GOT3 (cell line): Measurements from ENCODE around the gene CDC42BPB.

ENCODE experiments used
- DNase-seq: peaks from one replicate; lab custom pipeline; 2025; ENCODE audit warnings: mixed read lengths; lab: John Stamatoyannopoulos, UW

CDC42BPB gene

DNA sequence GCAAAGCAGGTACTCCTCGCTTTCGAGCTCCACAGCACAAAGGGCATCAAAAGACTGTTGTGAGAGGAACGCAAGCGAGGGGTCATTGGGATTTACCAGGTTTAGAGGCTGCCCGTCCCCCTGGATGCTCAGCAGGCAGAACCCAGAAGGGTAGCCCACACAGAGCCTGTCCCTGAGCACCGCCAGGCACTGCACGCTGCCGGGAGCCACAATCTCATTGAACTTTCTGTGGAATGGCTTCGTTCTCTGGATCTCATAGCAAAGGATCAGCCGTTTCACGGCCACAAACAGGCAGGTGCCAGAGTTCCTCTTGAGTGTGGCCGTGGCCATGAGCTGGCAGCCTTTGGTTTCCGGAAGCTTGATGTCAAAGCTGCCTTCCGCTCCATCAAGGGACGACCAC, 113.4 kb downstream of the CDC42BPB start:
- no peak for DNase-seq

DNA sequence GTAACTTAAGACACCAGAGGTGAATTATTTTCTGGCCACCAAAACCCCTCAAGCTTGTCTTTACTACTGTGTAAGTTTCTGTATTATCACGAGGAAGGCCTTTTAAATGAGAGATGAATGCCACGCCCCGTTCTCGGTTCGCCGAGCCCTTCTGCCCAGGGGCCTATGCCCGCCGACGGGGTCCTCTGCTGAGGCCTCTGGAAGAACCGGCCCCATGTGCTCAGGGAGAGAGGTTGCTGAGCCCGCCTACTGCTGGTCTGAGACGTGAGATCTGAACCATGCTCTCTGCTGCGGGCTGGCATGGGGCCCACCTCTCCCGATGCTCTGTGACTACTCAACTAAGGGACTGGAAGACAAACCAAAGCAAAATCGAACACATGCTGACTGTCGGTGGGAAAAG, 113.9 kb downstream of the CDC42BPB start:
- DNase-seq = no peak

GRCh38 chr14:102942069-102942468, 115.3 kb downstream of the CDC42BPB start:
- DNase-seq = no peak

GRCh38 chr14:102941419-102942011, 115.8 kb downstream of the CDC42BPB start:
- DNase-seq = no peak

DNA sequence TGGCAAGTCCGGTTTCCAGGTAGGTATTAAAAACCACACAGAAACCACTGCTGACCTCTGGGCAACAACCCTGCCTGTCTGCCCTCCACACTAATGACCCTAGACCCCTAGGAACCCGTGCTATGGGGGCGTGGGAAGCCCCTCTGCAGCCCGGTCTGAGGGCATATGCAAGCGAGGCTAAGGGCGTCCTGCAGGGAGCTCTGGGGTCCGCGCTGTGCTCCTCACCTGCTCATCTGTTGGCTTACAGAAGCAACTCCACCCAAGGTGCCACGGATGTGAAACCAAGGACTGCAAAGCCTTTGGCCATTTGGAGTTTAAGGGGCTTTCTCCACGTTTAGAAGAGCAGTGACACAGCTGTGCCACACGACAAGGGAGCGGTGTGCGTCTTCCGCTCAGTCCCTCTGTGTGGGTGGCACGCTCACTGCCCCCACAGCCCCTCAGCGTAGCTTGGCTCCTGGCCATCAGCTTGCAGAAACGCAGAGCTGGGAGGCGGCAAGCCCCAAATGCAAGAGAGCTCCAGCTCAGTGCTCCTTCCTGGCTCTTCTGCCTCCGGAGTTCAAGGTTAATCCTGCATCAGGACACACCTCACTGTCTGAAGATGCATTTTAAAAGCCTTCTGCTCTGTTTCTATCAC, 116.5 kb downstream of the CDC42BPB start:
- no peak for DNase-seq

GRCh38 chr14:102939820-102940561, 117.4 kb downstream of the CDC42BPB start:
- no peak for DNase-seq

DNA sequence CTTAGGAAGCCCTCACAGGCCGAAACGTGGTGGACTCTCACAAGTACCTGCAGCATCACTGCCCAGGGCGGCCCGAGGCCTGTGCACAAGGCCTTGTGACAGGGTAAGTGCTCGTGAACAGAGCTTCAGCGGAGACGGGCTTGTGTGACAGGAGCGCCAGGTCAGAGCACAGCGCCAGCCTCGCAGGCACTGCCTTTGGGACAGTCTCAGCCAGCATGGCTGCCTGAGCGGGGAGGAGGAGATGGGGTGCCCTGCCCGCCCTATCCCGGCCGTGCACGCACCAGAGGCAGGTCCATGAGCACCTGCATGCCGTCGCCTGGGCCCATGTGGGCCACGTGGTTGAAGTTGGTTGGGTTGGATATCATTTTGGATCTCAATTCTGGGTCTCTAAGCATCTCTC, 118.0 kb downstream of the CDC42BPB start:
- DNase-seq = no peak

GRCh38 chr14:102938191-102938590, 119.2 kb downstream of the CDC42BPB start:
- no peak for DNase-seq

- no peak for DNase-seq
Observed at GRCh38 chr14:102937331-102938175, 119.8 kb downstream of the CDC42BPB start.

DNA sequence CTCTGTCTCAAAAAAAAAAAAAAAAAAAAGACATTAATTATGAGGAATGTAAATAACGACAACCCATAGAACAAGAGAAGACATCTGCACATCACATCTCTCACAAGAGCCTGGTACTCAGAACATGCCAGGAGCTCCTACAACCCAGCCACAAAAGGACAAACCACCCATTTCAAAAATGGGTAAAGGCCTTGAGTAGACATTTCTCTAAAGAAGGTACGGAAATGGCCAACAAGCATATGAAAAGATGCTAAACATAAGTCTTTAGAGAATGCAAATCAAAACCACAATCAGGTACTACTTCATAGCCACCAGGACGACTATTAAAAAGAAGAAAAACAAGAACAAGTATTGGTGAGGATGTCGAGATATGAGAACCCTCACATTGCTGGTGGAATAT, 121.6 kb downstream of the CDC42BPB start:
- no peak for DNase-seq

GRCh38 chr14:102933618-102934231, 123.6 kb downstream of the CDC42BPB start:
- DNase-seq = no peak

GRCh38 chr14:102932484-102933248, 124.7 kb downstream of the CDC42BPB start:
- no peak for DNase-seq

- no peak for DNase-seq
Observed at GRCh38 chr14:102931580-102932285, 125.6 kb downstream of the CDC42BPB start.

GRCh38 chr14:102930753-102931579, 126.4 kb downstream of the CDC42BPB start:
- no peak for DNase-seq

DNA sequence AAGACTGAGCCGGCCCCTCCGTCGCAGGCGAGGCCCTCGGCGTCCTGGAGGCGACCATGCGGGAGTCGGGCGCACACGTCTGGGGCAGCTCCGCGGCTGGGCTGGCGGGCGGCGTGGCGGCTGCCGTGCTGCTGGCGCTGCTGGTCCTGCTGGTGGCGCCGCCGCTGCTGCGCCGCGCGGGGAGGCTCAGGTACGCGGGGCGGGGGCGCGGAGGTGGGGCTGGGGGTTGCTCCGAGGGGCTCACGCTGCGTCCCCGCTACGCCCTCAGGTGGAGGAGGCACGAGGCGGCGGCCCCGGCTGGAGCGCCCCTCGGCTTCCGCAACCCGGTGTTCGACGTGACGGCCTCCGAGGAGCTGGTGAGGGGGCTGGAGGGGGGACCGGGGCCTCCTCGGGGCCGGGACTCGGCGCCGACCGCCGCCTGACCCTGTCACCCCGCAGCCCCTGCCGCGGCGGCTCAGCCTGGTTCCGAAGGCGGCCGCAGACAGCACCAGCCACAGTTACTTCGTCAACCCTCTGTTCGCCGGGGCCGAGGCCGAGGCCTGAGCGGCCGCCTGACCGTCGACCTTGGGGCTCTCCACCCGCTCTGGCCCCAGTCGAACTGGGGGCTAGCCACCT, 127.1 kb downstream of the CDC42BPB start:
- no peak for DNase-seq

DNA sequence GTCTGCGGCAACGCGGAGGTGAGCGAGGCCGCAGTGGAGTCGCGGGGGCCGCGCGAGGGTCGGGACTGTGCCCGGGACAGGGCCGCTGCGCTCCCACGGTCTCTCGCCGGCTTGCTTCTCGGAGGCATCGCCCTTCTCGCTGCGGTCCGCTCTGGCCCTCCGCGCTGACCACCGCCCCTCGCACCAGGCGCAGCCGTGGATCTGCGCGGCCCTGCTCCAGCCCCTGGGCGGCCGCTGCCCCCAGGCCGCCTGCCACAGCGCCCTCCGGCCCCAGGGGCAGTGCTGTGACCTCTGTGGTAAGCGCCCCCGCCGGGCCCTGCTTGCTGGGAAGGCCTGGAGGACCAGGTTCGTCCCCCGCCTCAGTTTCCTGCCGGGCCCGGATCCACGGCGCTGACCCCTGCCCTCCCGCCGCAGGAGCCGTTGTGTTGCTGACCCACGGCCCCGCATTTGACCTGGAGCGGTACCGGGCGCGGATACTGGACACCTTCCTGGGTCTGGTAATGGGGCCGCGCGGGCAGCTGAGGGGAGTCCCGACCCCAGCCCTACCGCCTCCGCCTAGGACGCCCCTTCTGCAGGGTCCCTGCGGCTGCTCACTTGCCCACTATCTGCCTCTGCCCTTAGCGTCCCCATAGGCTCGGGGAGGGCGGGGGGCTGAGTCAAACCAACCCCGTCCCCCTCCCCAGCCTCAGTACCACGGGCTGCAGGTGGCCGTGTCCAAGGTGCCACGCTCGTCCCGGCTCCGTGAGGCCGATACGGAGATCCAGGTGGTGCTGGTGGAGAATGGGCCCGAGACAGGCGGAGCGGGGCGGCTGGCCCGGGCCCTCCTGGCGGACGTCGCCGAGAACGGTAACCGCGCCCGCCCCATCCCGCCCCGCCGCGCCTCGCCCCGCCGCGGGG, 127.9 kb downstream of the CDC42BPB start:
- no peak for DNase-seq

DNA sequence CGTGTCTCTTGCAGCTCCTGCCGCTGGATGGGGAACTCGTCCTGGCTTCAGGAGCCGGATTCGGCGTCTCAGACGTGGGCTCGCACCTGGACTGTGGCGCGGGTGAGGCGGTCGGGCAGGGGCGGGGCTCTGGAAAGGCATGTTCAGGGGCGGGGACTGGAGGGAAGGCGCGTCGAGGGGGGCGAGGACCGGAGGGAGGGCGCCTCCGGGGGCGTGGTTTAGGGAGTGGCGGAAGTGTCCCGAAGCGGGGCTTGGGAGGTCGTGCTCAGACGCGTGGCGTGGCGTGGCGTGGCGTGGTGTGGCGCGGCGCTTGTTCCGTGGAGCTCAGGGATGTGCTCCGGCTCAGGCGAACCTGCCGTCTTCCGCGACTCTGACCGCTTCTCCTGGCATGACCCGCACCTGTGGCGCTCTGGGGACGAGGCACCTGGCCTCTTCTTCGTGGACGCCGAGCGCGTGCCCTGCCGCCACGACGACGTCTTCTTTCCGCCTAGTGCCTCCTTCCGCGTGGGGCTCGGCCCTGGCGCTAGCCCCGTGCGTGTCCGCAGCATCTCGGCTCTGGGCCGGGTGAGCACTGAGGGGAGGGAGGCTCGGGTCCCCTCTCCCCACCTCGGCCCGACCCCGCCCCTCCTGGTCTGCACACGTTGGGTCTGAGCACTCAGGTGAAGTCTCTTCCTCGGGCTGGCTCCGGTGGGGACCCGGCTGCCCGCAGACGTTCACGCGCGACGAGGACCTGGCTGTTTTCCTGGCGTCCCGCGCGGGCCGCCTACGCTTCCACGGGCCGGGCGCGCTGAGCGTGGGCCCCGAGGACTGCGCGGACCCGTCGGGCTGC, 128.7 kb downstream of the CDC42BPB start:
- no peak for DNase-seq
